Activated naive CD8-positive, alpha-beta T cell treated with anti-CD3 and anti-CD28 coated beads for 36 hours (primary cell): ENCODE results near the gene EMILIN2. TPM values are rescaled to one million over a fixed set of nuclear protein-coding genes. Genes with fewer than 3 reads are reported as not detected.

Source experiments
- DNase-seq: peaks from one replicate; pipeline ENCODE4 v3.0.0; 2021
- H3K27ac Mint-ChIP-seq: one replicate; pipeline ENCODE4 v1.8.0; 2022; ENCODE audit warnings: mild to moderate bottlenecking, moderate library complexity, mixed read lengths
- H3K27me3 Mint-ChIP-seq: one replicate; pipeline ENCODE4 v1.8.0; 2022; ENCODE audit warnings: mild to moderate bottlenecking, mixed read lengths
- H3K36me3 Mint-ChIP-seq: one replicate; pipeline ENCODE4 v1.8.0; 2021; ENCODE audit warnings: mild to moderate bottlenecking, mixed read lengths
- H3K4me1 Mint-ChIP-seq: one replicate; pipeline ENCODE4 v1.8.0; 2021; ENCODE audit warnings: mixed read lengths
- H3K4me3 Mint-ChIP-seq: one replicate; pipeline ENCODE4 v1.8.0; 2022; ENCODE audit warnings: mild to moderate bottlenecking, moderate library complexity, mixed read lengths
- H3K9me3 Mint-ChIP-seq: one replicate; pipeline ENCODE4 v1.8.0; 2022; ENCODE audit warnings: mixed read lengths
- total RNA-seq, 2 experiments: library from RNA; stranded (reverse); gene quantifications; one replicate each; pipeline ENCODE4 v1.2.3, GENCODE V29; 2021

EMILIN2 gene
- total RNA-seq, 2 experiments from 2014 or later = 26.3 to 30.2 TPM

DNA sequence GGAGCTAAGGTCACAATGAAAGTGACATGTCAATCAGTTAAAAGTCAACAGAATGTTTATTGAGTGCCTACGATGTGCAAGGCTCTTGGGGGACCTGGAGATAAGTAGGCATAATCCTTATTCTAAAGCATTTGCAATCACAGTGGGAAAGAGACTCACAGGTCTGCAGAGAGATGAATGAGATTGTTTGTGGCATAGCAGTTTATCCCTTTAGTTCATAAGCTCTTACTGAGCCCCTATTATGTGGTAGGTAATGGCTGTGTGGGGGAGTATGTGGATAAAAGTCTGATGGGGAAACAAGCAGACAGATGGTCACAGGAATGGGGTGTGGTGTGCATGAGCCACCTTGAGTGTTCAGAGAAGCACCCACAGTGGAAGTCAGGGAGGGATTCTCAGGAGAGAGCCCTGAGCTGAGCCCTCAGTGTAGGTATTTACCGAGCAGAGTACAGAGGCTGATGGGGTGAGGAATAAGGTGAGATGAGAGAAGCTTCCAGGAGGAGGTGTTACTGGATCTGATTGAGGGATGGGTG is 48.1 kb downstream of the EMILIN2 start:
- no peak for DNase-seq
- Mint-ChIP-seq H3K27ac (no peak overlapping the region), H3K9me3 (peaks cover 16% of the 10 kb centered on the region), H3K36me3 (peaks cover 11% of the 10 kb centered on the region), H3K4me3 (no peak overlapping the region), H3K27me3 (no peaks in the 10 kb centered on the region), H3K4me1 (peaks cover 30% of the 10 kb centered on the region)

DNA sequence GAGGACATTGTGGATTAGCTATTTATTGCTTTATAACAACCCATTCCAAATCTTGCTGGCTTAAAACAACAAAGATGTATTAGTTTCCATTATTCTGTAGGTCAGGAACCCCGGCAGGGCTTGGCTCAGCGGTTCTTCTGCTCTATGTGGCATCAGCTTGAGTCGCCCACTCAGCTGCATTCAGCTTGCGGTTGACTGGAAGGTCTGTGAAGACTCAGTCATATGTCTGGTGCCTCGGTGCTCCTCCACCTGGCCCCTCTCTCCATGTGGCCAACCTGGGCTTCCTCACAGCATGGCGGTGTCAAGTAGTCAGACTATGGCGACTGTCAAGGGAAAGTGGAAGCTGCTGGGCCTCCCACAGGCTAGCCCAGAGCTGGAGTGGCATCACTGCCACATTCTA is 48.6 kb downstream of the EMILIN2 start:
- peaks cover 27% of the 10 kb centered on the region for H3K4me1 Mint-ChIP-seq
- peaks cover 11% of the 10 kb centered on the region for H3K36me3 Mint-ChIP-seq
- DNase-seq = no peak
- peaks cover 16% of the 10 kb centered on the region for H3K9me3 Mint-ChIP-seq
- H3K27me3 Mint-ChIP-seq = no peaks in the 10 kb centered on the region
- H3K4me3 Mint-ChIP-seq = no peak overlapping the region
- no peak overlapping the region for H3K27ac Mint-ChIP-seq

DNA sequence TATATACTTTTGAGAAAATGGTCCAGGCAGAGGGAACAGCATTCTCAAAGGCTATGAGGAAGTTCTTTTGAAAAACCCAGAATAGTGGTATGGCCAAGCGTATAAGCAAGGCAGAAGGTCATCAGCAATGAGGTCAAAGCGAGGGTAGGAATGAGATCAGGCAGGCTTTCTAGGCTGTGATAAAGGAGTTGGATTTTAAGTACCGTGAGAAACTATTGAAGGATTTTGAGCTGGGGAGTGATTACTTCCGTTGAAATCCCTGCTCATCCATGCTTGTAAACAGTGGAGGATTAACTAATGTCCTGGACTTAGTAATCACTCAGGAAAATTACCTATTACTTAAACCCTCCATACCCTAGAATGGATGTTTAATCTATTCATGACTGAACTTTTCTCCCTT is 50.2 kb downstream of the EMILIN2 start:
- no peak overlapping the region for H3K4me3 Mint-ChIP-seq

DNA sequence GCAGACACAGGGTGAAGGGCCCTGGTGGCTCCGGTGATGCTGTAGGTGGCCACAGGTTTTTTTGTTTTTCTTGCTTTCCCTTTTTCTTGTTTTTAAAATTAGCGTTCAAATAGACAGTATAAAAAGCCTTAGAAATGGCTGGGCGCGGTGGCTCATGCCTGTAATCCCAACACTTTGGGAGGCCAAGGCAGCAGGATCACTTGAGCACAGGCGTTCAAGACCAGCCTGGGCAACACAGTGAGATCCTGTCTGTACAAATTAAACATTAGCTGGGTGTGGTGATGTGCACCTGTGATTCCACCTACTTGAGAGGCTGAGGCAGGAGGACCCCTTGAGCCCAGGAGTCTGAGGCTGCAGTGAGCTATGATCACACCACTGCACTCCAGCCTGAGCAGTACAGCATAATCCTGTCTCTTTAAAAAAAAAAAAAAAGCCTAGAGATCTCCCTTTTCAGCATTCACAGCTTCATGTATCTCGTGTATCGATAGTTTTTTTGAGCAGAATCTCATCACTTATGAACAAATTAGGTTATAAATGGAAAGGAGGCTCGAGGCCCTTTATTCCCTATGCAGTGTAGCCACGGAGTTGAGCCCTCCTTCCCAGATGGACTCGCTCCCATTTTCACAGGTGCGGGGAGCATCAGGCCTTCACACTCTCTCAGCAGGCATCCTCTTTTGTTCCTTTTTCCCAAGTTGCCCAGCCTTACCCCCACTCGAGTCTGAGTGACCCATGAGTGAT is 50.8 kb downstream of the EMILIN2 start:
- Mint-ChIP-seq H3K4me1 (peaks cover 8% of the 10 kb centered on the region), H3K36me3 (peaks cover 4% of the 10 kb centered on the region), H3K27ac (no peak overlapping the region), H3K9me3 (peaks cover 6% of the 10 kb centered on the region), H3K27me3 (no peaks in the 10 kb centered on the region), H3K4me3 (no peak overlapping the region)
- no peak for DNase-seq

More for the DNA sequence above, 50.2 kb downstream of the EMILIN2 start:
- peaks cover 11% of the 10 kb centered on the region for H3K4me1 Mint-ChIP-seq
- DNase-seq = no peak
- no peaks in the 10 kb centered on the region for H3K27me3 Mint-ChIP-seq
- H3K36me3 Mint-ChIP-seq = peaks cover 4% of the 10 kb centered on the region
- H3K9me3 Mint-ChIP-seq = peaks cover 6% of the 10 kb centered on the region
- H3K27ac Mint-ChIP-seq = no peak overlapping the region

DNA sequence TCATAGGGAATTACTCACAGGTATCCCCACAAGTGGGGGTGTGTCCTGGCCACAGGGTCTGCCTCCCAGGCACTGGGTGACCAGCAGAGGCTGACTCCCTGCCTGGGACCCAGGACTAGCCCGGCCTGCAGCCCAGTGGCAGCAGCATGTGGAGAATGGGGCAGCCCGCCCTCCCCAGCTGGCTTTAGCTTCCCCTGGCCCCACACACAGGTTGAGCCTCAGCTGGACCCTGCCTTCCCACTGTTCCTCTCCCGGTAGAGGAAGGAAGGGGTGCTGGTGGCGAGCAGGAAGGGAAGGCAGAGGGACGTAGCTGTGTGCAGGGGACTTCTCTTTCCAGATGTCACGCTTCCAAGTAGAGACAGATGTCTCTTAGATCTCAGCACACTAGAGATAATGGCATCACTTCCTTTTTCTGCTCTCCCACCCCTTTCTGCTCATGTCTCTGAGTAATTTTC is 51.4 kb downstream of the EMILIN2 start:
- H3K9me3 Mint-ChIP-seq = peaks cover 6% of the 10 kb centered on the region
- H3K4me3 Mint-ChIP-seq = no peak overlapping the region
- H3K36me3 Mint-ChIP-seq = peaks cover 4% of the 10 kb centered on the region
- H3K27ac Mint-ChIP-seq = no peak overlapping the region
- H3K4me1 Mint-ChIP-seq = peaks cover 8% of the 10 kb centered on the region
- no peak for DNase-seq
- H3K27me3 Mint-ChIP-seq = no peaks in the 10 kb centered on the region

DNA sequence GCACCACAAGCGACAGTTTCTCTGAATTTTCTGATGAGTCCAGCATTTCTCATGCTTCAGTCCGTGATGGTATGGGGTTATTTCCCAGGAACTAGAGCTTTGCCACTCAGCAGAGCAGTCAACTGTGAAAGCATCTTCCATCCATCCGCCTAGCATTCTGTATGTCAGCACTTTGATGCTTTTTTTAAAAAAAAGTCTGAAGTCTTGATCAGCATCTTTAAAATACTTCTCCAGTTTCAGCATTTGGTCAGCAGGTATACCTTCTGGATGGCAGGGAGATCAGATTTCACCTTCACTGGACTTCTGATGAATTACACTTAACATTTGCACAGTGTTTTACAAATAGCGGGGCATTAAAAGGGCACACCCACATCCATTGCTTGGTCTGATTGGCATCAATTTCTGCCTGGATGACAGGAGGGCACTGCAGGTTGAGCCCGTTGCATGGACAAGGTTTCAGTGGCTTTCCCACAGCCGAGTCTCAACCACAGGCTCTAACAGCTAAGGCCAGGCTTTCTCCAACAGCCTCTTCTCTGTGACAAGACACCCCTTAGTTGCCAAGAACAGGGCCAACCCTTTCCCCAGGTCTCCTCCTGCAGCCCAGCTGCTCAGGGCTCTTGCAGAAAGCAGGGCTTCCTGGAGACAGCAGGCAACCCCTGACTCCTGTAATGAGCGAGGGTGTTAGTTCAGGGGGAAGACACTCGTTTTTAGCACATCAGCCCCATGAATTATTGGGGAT is 54.0 kb downstream of the EMILIN2 start:
- Mint-ChIP-seq H3K27ac (no peak overlapping the region), H3K4me1 (peaks cover 8% of the 10 kb centered on the region), H3K4me3 (no peak overlapping the region)

DNA sequence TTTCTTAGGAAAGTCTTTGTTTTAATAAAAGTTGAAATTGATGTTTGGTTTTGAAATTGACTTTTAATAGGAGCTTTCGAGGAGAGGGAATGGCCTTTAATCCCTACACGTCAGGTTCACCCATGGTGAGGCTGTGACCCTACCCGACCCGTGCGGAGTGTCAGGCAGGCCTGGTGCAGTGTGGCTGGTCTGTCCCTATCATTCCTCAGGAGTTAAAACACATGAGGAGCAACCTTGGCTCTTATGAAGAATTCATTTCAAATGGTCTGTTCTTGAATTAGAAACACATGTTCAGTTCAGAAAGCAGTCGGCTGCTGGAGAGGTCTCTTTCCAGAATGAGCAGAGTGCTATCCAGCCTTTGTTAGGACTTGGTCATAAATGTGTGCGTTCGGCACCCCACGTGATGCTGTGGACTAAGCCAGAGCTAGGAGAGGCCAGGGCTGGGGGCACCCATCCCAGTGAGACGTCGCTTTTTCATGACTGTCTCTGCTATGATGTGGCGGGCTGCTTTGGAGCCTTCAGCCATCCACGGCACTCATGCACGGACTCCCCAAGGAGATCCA is 54.7 kb downstream of the EMILIN2 start:
- Mint-ChIP-seq H3K9me3 (no peaks in the 10 kb centered on the region), H3K4me1 (peaks cover 9% of the 10 kb centered on the region), H3K4me3 (no peak overlapping the region), H3K27me3 (no peaks in the 10 kb centered on the region), H3K36me3 (no peaks in the 10 kb centered on the region), H3K27ac (no peak overlapping the region)
- no peak for DNase-seq

More for the DNA sequence above, 54.0 kb downstream of the EMILIN2 start:
- Mint-ChIP-seq H3K36me3 (no peaks in the 10 kb centered on the region), H3K27me3 (no peaks in the 10 kb centered on the region), H3K9me3 (no peaks in the 10 kb centered on the region)
- DNase-seq = no peak

DNA sequence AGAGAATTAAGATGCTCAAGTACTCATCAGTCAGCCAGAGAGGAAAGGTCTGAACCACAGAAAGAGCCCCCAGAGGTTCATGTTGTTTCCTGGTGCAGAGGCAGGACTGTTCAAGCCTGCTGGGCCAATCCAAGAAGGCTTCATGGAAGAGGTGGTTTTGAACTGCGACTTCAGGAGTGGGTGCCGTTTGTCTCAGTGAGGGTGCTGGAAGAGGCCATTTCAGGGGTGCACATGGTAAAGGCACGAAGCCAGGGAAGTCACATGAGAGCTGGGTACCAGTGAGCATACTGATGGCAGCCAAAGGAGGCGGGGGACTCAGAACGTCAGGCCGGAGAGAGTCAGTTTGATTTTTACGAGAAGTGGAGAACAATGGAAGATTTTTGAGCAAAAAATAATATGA is 55.5 kb downstream of the EMILIN2 start:
- H3K4me3 Mint-ChIP-seq = no peak overlapping the region
- H3K27ac Mint-ChIP-seq = no peak overlapping the region
- DNase-seq = no peak
- H3K36me3 Mint-ChIP-seq = peaks cover 4% of the 10 kb centered on the region
- H3K27me3 Mint-ChIP-seq = no peaks in the 10 kb centered on the region
- H3K9me3 Mint-ChIP-seq = no peaks in the 10 kb centered on the region
- peaks cover 11% of the 10 kb centered on the region for H3K4me1 Mint-ChIP-seq

DNA sequence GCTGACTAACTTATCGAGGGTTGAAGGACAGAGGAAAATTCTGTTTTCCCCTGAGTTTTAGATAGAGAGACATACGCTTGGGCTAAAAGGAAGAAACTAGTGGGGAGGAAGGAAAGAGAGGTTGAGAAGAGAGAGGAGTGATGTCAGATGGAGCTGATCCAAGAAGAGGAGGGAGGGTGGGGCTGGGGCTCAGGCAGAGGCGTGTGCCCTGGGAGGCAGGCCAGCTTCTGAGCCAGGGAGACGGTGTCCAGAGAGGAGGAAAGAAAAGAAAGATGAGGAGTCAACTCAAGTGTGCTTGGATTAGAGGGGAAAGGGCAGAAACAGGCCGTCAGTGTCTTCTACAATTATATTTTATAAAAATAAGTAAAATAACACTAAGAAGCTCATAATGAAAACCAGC is 56.2 kb downstream of the EMILIN2 start:
- H3K4me3 Mint-ChIP-seq = no peak overlapping the region
- H3K9me3 Mint-ChIP-seq = no peaks in the 10 kb centered on the region
- peaks cover 18% of the 10 kb centered on the region for H3K4me1 Mint-ChIP-seq
- DNase-seq = no peak
- no peaks in the 10 kb centered on the region for H3K27me3 Mint-ChIP-seq
- no peak overlapping the region for H3K27ac Mint-ChIP-seq
- H3K36me3 Mint-ChIP-seq = peaks cover 8% of the 10 kb centered on the region

DNA sequence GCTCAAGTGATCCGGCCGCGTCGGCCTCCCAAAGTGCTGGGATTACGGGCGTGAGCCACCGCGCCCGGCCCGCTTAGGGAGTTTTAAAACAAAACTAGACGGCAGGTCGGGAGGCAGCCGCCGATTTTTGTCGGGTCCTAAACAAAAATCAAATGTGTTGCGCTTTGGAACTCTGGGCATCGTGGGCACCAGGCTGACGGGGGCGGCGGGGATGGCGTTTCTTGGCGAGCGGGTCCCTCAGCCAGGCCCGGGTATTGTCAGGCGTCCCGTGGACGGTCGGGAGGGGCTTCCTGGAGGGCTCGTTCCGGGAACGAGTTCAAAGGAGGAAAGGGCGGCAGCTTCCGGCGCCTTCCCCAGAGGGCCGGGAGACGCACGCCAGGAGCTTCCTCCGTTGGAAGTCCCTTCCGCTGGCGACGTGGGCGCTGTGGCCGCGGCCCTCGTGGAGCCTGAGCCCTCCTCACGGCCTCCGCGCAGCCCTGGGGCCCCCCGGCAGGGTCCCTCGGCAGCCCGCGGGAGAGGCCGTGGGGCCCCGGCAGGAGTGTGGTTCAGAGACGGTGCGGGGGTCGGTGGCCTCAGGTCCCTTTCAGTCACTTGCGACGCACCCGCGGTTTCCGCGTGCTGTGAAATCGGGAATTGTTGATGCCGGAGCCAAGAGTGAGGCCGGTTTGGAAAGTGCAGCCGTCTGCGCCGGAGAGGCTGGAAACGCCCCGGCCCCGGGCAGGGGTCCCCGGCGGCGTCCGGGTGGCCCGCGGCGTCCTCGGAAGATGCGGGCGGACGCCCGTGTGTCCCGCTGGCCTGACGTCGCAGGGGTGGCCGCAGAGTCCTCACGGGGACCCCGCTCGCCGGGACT is 59.3 kb downstream of the EMILIN2 start:
- Mint-ChIP-seq H3K4me1 (peaks cover 23% of the 10 kb centered on the region), H3K9me3 (no peaks in the 10 kb centered on the region), H3K27me3 (no peaks in the 10 kb centered on the region), H3K4me3 (peak overlapping the region; percentile 84), H3K36me3 (peaks cover 19% of the 10 kb centered on the region), H3K27ac (peak overlapping the region; percentile 87)
- DNase-seq = peak; percentile 60

DNA sequence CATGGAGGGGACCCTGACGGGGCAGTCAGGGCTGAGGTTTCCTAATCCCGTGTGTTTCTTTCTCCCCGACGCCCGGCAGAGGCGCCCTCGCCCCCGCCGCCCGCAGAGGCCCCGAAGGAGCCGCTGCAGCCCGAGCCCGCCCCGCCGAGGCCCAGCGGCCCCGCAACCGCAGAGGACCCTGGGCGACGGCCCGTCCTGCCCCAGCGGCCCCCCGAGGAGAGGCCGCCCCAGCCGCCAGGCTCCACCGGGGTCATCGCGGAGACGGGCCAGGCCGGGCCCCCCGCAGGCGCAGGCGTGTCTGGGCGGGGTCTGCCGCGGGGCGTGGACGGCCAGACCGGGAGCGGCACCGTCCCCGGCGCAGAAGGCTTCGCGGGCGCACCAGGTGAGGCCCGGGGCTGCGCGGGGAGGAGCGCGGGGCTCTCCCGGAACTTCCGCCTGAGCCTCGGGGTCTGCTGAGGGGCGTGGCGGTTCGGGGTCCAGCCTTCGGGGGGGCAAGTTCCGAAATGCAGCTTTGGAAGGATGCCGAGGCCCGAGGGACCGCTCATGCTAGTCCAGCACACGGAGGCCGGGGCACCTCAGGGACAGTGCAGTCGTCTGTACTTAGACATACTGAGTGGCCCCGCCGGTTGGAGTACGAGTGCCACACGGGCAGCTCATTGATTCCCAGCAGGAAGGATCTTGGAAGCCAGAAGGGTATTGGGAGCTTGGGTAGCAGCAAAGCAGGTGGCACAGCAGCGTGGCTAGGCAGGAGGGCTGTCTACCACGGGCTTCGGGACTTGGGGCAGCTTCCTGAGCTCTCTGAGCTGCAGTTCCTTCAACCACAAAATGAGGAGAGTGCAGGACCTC is 60.1 kb downstream of the EMILIN2 start:
- Mint-ChIP-seq H3K4me3 (peak overlapping the region; percentile 87), H3K36me3 (peaks cover 21% of the 10 kb centered on the region), H3K27me3 (no peaks in the 10 kb centered on the region)

DNA sequence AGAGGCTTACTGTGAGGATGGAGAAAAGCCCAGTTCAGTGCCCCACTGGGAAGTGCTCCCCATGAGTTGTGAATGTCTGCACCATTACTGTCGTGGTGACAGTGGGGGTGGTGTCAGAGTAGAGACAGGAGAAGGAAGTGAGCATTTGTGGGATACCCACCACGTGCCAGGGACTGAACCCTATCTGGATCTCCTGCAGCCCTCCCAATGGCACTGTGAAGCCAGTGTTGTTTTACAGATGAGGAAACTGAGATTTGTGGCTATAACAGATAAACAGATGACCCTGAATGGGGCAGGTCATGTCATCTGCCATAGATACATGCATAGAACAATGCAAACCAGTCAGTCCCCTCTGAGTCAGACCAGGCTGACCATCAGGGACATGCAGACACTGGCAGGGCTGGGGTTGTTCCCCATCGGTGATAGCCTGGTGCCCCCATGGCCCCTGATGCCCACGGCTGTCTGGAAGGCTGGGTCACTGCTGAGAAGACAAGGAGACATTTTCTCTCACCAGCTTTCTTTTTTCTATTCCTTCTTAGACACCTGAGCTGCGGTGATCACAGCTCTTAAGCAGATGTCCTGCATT is 60.8 kb downstream of the EMILIN2 start:
- Mint-ChIP-seq H3K4me3 (peak overlapping the region; percentile 87), H3K4me1 (peaks cover 23% of the 10 kb centered on the region), H3K27me3 (no peaks in the 10 kb centered on the region), H3K27ac (peak overlapping the region; percentile 80), H3K36me3 (peaks cover 26% of the 10 kb centered on the region), H3K9me3 (no peaks in the 10 kb centered on the region)
- DNase-seq = no peak

More for the DNA sequence above, 60.1 kb downstream of the EMILIN2 start:
- DNase-seq = peak; percentile 72
- Mint-ChIP-seq H3K9me3 (no peaks in the 10 kb centered on the region), H3K4me1 (peaks cover 23% of the 10 kb centered on the region), H3K27ac (peak overlapping the region; percentile 80)

DNA sequence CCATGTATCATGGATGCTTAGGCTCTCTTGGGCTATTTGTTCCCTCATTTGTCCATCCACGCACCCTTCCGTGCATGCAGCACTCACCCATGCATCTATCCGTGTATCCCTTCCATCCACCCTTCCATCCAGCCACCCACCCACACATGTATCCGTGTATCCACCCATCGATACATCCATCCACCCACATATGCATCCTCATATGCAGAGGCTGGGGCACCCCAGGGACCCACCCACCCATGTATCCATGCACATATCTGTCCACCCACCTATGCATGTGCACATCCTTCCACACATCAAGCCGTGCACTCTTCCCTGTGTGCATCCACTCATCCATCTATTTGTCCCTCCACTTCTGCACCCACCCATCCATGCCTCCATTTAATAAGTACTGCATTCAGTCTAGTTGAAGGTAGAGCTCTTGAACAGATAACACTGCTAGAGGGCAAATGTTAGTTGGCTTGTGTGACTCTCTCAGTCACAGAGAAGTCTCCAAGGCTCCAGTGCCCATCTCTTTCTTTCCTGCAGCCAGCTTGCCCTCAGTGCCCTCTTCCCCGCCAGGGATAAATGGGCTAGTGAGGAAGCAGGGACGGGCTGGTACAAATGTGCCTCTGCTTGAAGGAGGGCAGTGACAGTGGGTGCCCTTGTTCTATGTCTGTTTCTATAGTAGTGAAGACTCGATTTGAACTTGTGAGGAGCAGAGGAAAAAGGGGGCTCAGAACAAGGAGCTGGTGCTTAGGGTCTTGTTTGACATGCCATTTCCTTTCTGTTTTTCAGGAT is 61.5 kb downstream of the EMILIN2 start:
- H3K27ac Mint-ChIP-seq = peak overlapping the region; percentile 6
- H3K4me1 Mint-ChIP-seq = peaks cover 23% of the 10 kb centered on the region
- H3K4me3 Mint-ChIP-seq = peak overlapping the region; percentile 87
- peaks cover 27% of the 10 kb centered on the region for H3K36me3 Mint-ChIP-seq
- no peaks in the 10 kb centered on the region for H3K27me3 Mint-ChIP-seq
- DNase-seq = no peak
- no peaks in the 10 kb centered on the region for H3K9me3 Mint-ChIP-seq
